DND-41 (cell line): Measurements from ENCODE around the gene ZFAND6.

Source experiments
- ATAC-seq: fragments of 200-7000 bp; cut with Tn5 transposase; 3 replicates; pipeline ENCODE4 v1.9.1; 2021; ENCODE audit warnings: low read depth; ENCODE audit not compliant: insufficient read depth
- DNase-seq: peaks from one replicate; pipeline ENCODE4 v3.0.0-alpha.2; 2020
- H2AFZ ChIP-seq: 2 replicates; pipeline ENCODE4 v1.6.0; 2012; ENCODE audit warnings: low read depth, low read length
- H3K27ac ChIP-seq: 2 replicates; pipeline ENCODE4 v1.5.1; 2012; ENCODE audit warnings: low read length, inconsistent platforms
- H3K27me3 ChIP-seq: fragments of 200-600 bp; sonication (generic); 2 replicates; pipeline ENCODE4 v1.6.0; 2012; ENCODE audit warnings: low read length, mild to moderate bottlenecking, inconsistent platforms; ENCODE audit not compliant: insufficient read depth, poor library complexity
- H3K36me3 ChIP-seq: 2 replicates; pipeline ENCODE4 v1.5.1; 2012; ENCODE audit warnings: low read length, inconsistent platforms; ENCODE audit not compliant: insufficient read depth
- H3K4me1 ChIP-seq: 2 replicates; pipeline ENCODE4 v1.5.1; 2012; ENCODE audit warnings: mild to moderate bottlenecking, low read length; ENCODE audit not compliant: insufficient read depth
- H3K4me2 ChIP-seq: 2 replicates; pipeline ENCODE4 v1.6.0; 2012; ENCODE audit warnings: mild to moderate bottlenecking, moderate library complexity, low read length, inconsistent platforms; ENCODE audit not compliant: insufficient read depth
- H3K4me3 ChIP-seq, 2 experiments: fragments of 200-600 bp in 1 of 2; shearing (Covaris generic) in 1 of 2; 2 replicates each; pipeline ENCODE4 v1.5.1; 2012 to 2016; ENCODE audit warnings: inconsistent platforms in 2 of 2, low read length in 2 of 2, mild to moderate bottlenecking in 2 of 2, low read depth in 1 of 2, moderate library complexity in 1 of 2
- H3K79me2 ChIP-seq: 2 replicates; pipeline ENCODE4 v1.6.0; 2012; ENCODE audit warnings: low read length, inconsistent platforms; ENCODE audit not compliant: insufficient read depth
- H3K9ac ChIP-seq: 2 replicates; pipeline ENCODE4 v1.6.0; 2012; ENCODE audit warnings: low read depth, mild to moderate bottlenecking, inconsistent platforms, low read length, moderate library complexity
- H3K9me3 ChIP-seq: 2 replicates; pipeline ENCODE4 v1.5.1; 2012; ENCODE audit warnings: low read length, moderate library complexity, mild to moderate bottlenecking, inconsistent platforms; ENCODE audit not compliant: insufficient read depth, severe bottlenecking
- H4K20me1 ChIP-seq: 2 replicates; pipeline ENCODE4 v1.6.0; 2012; ENCODE audit warnings: low read length; ENCODE audit not compliant: insufficient read depth
- CTCF ChIP-seq: IDR thresholded peaks from 2 replicates; pipeline ENCODE4 v1.5.1; 2012; ENCODE audit warnings: borderline replicate concordance, low read length, moderate library complexity, mild to moderate bottlenecking; ENCODE audit not compliant: poor library complexity, severe bottlenecking; ENCODE audit errors: extremely low read depth
- EZH2 ChIP-seq: IDR thresholded peaks from 3 replicates; pipeline ENCODE4 v1.6.1; 2012; ENCODE audit warnings: borderline replicate concordance, low read depth, mild to moderate bottlenecking, moderate library complexity, low read length, inconsistent platforms; ENCODE audit not compliant: severe bottlenecking

Gene ZFAND6

GRCh38 chr15:80072285-80072994, 13.0 kb downstream of the ZFAND6 start:
- peak overlapping the region; percentile 61 for H3K27ac ChIP-seq
- peak; percentile 100 for ATAC-seq
- H3K36me3 ChIP-seq = no peaks in the 10 kb centered on the region
- TF ChIP-seq CTCF = no peak
- TF ChIP-seq EZH2 = no peak
- H3K4me3 ChIP-seq = peak overlapping the region; percentile 40 to 62
- peak overlapping the region; percentile 55 for H3K9ac ChIP-seq
- peak overlapping the region; percentile 63 for H3K4me2 ChIP-seq
- H4K20me1 ChIP-seq = no peaks in the 10 kb centered on the region; the same call in 1 of the 2 replicates
- peaks cover 97% of the 10 kb centered on the region for H3K79me2 ChIP-seq
- no peaks in the 10 kb centered on the region for H3K9me3 ChIP-seq
- DNase-seq = peak; percentile 54
- no peaks in the 10 kb centered on the region for H3K27me3 ChIP-seq
- H3K4me1 ChIP-seq = peaks cover 32% of the 10 kb centered on the region
- H2AFZ ChIP-seq = peak overlapping the region; percentile 59

- TF ChIP-seq EZH2 = no peak
- TF ChIP-seq CTCF = no peak
- Histone ChIP-seq H3K79me2 (peaks cover 98% of the 10 kb centered on the region), H3K4me3 (peak overlapping the region; percentile 40 to 62; a peak in 2 of 4 replicates), H3K27me3 (no peaks in the 10 kb centered on the region), H3K36me3 (no peaks in the 10 kb centered on the region), H3K9me3 (no peaks in the 10 kb centered on the region), H3K4me2 (peak overlapping the region; percentile 63), H4K20me1 (no peaks in the 10 kb centered on the region; the same call in 1 of the 2 replicates), H3K9ac (peak overlapping the region; percentile 55), H3K27ac (peak overlapping the region; percentile 46; the same call in 1 of the 2 replicates), H2AFZ (no peak overlapping the region), H3K4me1 (peaks cover 32% of the 10 kb centered on the region)
- ATAC-seq (no peak), DNase-seq (no peak)
Observed at GRCh38 chr15:80073197-80073596, 13.7 kb downstream of the ZFAND6 start.

- Histone ChIP-seq H3K27ac (no peak overlapping the region), H3K4me2 (no peak overlapping the region), H3K4me3 (no peak overlapping the region), H3K9me3 (no peaks in the 10 kb centered on the region), H3K27me3 (no peaks in the 10 kb centered on the region), H4K20me1 (peaks cover 9% of the 10 kb centered on the region; the same call in 1 of the 2 replicates), H3K4me1 (peaks cover 22% of the 10 kb centered on the region), H3K9ac (no peak overlapping the region), H3K79me2 (peaks cover 92% of the 10 kb centered on the region), H2AFZ (no peak overlapping the region), H3K36me3 (peaks cover 5% of the 10 kb centered on the region; the same call in 1 of the 2 replicates)
- DNase-seq (no peak), ATAC-seq (no peak)
- TF ChIP-seq EZH2 = no peak
- no peak for TF ChIP-seq CTCF
Observed at GRCh38 chr15:80076321-80077318, 17.1 kb downstream of the ZFAND6 start.
